Mesenchymal stem cell (in vitro differentiated cells and primary cell): ENCODE data around the gene STX18.
A peak's percentile ranks its signal among the peaks of the same experiment; 100 is the strongest.

Experiments
- DNase-seq: peaks from one replicate; pipeline ENCODE4 v3.0.0-alpha.2; 2013
- H2AFZ ChIP-seq: one replicate; pipeline ENCODE4 v1.6.1; 2013; ENCODE audit warnings: low read depth, mild to moderate bottlenecking, control low read depth, inconsistent platforms, low read length, moderate library complexity
- H2AK5ac ChIP-seq: 2 replicates; pipeline ENCODE4 v1.6.1; 2013; ENCODE audit warnings: low read length, moderate library complexity, mild to moderate bottlenecking, inconsistent platforms; ENCODE audit not compliant: severe bottlenecking
- H2BK120ac ChIP-seq: one replicate; pipeline ENCODE4 v1.6.1; 2013; ENCODE audit warnings: low read depth, mild to moderate bottlenecking, inconsistent platforms, low read length, moderate library complexity
- H2BK12ac ChIP-seq, 2 experiments: one replicate each; pipeline ENCODE4 v1.6.1; 2013; ENCODE audit warnings: inconsistent platforms in 2 of 2, low read length in 2 of 2, mild to moderate bottlenecking in 2 of 2, moderate library complexity in 2 of 2, control low read depth in 1 of 2
- H2BK15ac ChIP-seq: one replicate; pipeline ENCODE4 v1.6.1; 2013; ENCODE audit warnings: mild to moderate bottlenecking, low read depth, inconsistent platforms; ENCODE audit not compliant: poor library complexity, severe bottlenecking
- H2BK5ac ChIP-seq: 2 replicates; pipeline ENCODE4 v1.6.1; 2013; ENCODE audit warnings: low read depth, mild to moderate bottlenecking, low read length, control low read depth, inconsistent platforms; ENCODE audit not compliant: poor library complexity, severe bottlenecking
- H3K14ac ChIP-seq, 2 experiments: one replicate each; pipeline ENCODE4 v1.6.1; 2013; ENCODE audit warnings: inconsistent platforms in 2 of 2, low read length in 2 of 2, control low read depth in 1 of 2, mild to moderate bottlenecking in 1 of 2, moderate library complexity in 1 of 2
- H3K18ac ChIP-seq, 2 experiments: one replicate each; pipeline ENCODE4 v1.6.1; 2013; ENCODE audit warnings: inconsistent platforms in 2 of 2, low read length in 2 of 2, control low read depth in 1 of 2, low read depth in 1 of 2, mild to moderate bottlenecking in 1 of 2
- H3K23ac ChIP-seq, 2 experiments: one replicate each; pipeline ENCODE4 v1.6.1; 2013; ENCODE audit warnings: inconsistent platforms in 2 of 2, low read length in 2 of 2, mild to moderate bottlenecking in 2 of 2, moderate library complexity in 2 of 2, control low read depth in 1 of 2
- H3K27ac ChIP-seq: 2 replicates; pipeline ENCODE4 v1.5.1; 2013; ENCODE audit warnings: mild to moderate bottlenecking, moderate library complexity, low read length, control low read depth, inconsistent platforms; ENCODE audit not compliant: poor library complexity, severe bottlenecking
- H3K27me3 ChIP-seq, 2 experiments: 2 replicates each; pipeline versions ENCODE4 v1.6.1 to v1.7.0; 2013; ENCODE audit warnings: low read length in 2 of 2, mild to moderate bottlenecking in 2 of 2, moderate library complexity in 2 of 2, control low read depth in 1 of 2, inconsistent platforms in 1 of 2; ENCODE audit not compliant: control insufficient read depth in 1 of 2, insufficient read depth in 1 of 2
- H3K36me3 ChIP-seq, 2 experiments: 2 replicates each; pipeline versions ENCODE4 v1.6.1 to v1.7.0; 2013; ENCODE audit warnings: low read length in 2 of 2, control low read depth in 1 of 2, inconsistent platforms in 1 of 2, low read depth in 1 of 2, mild to moderate bottlenecking in 1 of 2; ENCODE audit not compliant: insufficient read depth in 2 of 2, control insufficient read depth in 1 of 2
- H3K4ac ChIP-seq, 2 experiments: one replicate each; pipeline ENCODE4 v1.6.1; 2013; ENCODE audit warnings: inconsistent platforms in 2 of 2, low read length in 2 of 2, mild to moderate bottlenecking in 2 of 2, moderate library complexity in 2 of 2, control low read depth in 1 of 2, low read depth in 1 of 2
- H3K4me1 ChIP-seq: 2 replicates; pipeline ENCODE4 v1.6.1; 2013; ENCODE audit warnings: low read depth, low read length, control low read depth; ENCODE audit not compliant: control insufficient read depth, insufficient read depth
- H3K4me2 ChIP-seq: 2 replicates; pipeline ENCODE4 v1.6.1; 2013; ENCODE audit warnings: low read length, mild to moderate bottlenecking, inconsistent platforms; ENCODE audit not compliant: poor library complexity, severe bottlenecking
- H3K4me3 ChIP-seq, 2 experiments: 2 replicates each; pipeline versions ENCODE4 v1.5.1 to v1.7.0; 2013; ENCODE audit warnings: low read length in 2 of 2, mild to moderate bottlenecking in 2 of 2, control low read depth in 1 of 2, low read depth in 1 of 2; ENCODE audit not compliant: insufficient read depth in 1 of 2
- H3K79me1 ChIP-seq: replicated peaks from 2 replicates; pipeline ENCODE4 v1.6.1; 2013; ENCODE audit warnings: mild to moderate bottlenecking, control low read depth, low read length, inconsistent platforms; ENCODE audit not compliant: poor library complexity, severe bottlenecking
- H3K9ac ChIP-seq: 2 replicates; pipeline ENCODE4 v1.7.0; 2013; ENCODE audit warnings: mild to moderate bottlenecking, low read length, moderate library complexity
- H3K9me3 ChIP-seq: 2 replicates; pipeline ENCODE4 v1.7.0; 2013; ENCODE audit warnings: mild to moderate bottlenecking, low read length; ENCODE audit not compliant: control insufficient read depth
- H4K8ac ChIP-seq: one replicate; pipeline ENCODE4 v1.6.1; 2013; ENCODE audit warnings: inconsistent platforms, mild to moderate bottlenecking, low read length, moderate library complexity
- H4K91ac ChIP-seq: one replicate; pipeline ENCODE4 v1.6.1; 2013; ENCODE audit warnings: mild to moderate bottlenecking, low read length, inconsistent platforms
- WGBS: methylation state at CpG from one replicate; pipeline ENCODE4 v1.1.7; 2013; ENCODE audit warnings: mixed read lengths; 5-methylcytosine and 5-hydroxymethylcytosine counted together

STX18 gene

GRCh38 chr4:4395371-4395770 is 146.5 kb downstream of the STX18 start:
- no peak overlapping the region for H3K14ac ChIP-seq
- H3K18ac ChIP-seq: peak overlapping the region in 1 of 2 experiments; percentile 6
- no peak overlapping the region for H3K4me3 ChIP-seq
- H3K4ac ChIP-seq: no peak overlapping the region
- peak overlapping the region; percentile 70 for H4K91ac ChIP-seq
- peaks cover 4% of the 10 kb centered on the region for H3K4me1 ChIP-seq
- peaks cover 9% of the 10 kb centered on the region for H3K9me3 ChIP-seq
- peaks cover 69 to 97% of the 10 kb centered on the region in 2 experiments for H3K27me3 ChIP-seq
- no peak overlapping the region for H3K23ac ChIP-seq
- peak overlapping the region; percentile 47 for H4K8ac ChIP-seq
- no peak overlapping the region for H2BK5ac ChIP-seq
- H3K36me3 ChIP-seq: no peaks in the 10 kb centered on the region
- no peak overlapping the region for H2BK15ac ChIP-seq
- H3K9ac ChIP-seq: no peak overlapping the region
- H2BK120ac ChIP-seq: no peak overlapping the region
- no peak overlapping the region for H3K27ac ChIP-seq
- no peak overlapping the region for H2BK12ac ChIP-seq
- H2AK5ac ChIP-seq: no peak overlapping the region
- no peaks in the 10 kb centered on the region for H3K79me1 ChIP-seq
- DNase-seq: no peak
- no peak overlapping the region for H3K4me2 ChIP-seq
- 87% methylated on average over 9 of the region's 9 CpGs for WGBS
- H2AFZ ChIP-seq: no peak overlapping the region

GRCh38 chr4:4394644-4395043 is 147.2 kb downstream of the STX18 start:
- Histone ChIP-seq H2AFZ (no peak overlapping the region), H2AK5ac (no peak overlapping the region), H3K23ac (no peak overlapping the region), H4K8ac (no peak overlapping the region), H3K4me1 (peaks cover 4% of the 10 kb centered on the region), H3K79me1 (no peaks in the 10 kb centered on the region), H4K91ac (peak overlapping the region; percentile 3), H2BK12ac (peak overlapping the region in 1 of 2 experiments; percentile 10), H2BK15ac (no peak overlapping the region), H3K4ac (no peak overlapping the region), H2BK5ac (no peak overlapping the region), H3K14ac (peak overlapping the region in 1 of 2 experiments; percentile 80), H3K36me3 (no peaks in the 10 kb centered on the region), H3K9me3 (peaks cover 2% of the 10 kb centered on the region), H3K27me3 (peaks cover 76 to 98% of the 10 kb centered on the region in 2 experiments), H3K27ac (no peak overlapping the region), H3K4me2 (no peak overlapping the region), H3K9ac (no peak overlapping the region), H3K18ac (peak overlapping the region in 1 of 2 experiments; percentile 68), H3K4me3 (no peak overlapping the region), H2BK120ac (no peak overlapping the region)
- WGBS: 81% methylated on average over 9 of the region's 9 CpGs
- DNase-seq: peak; percentile 72

- no peaks in the 10 kb centered on the region for H3K36me3 ChIP-seq
- H2BK15ac ChIP-seq: no peak overlapping the region
- no peaks in the 10 kb centered on the region for H3K79me1 ChIP-seq
- no peak overlapping the region for H3K14ac ChIP-seq
- H3K9ac ChIP-seq: no peak overlapping the region
- no peak overlapping the region for H3K4ac ChIP-seq
- no peak overlapping the region for H3K4me3 ChIP-seq
- H3K27me3 ChIP-seq: peaks cover 94 to 99% of the 10 kb centered on the region in 2 experiments
- H2BK12ac ChIP-seq: no peak overlapping the region
- H2BK5ac ChIP-seq: no peak overlapping the region
- no peak overlapping the region for H2AFZ ChIP-seq
- no peak overlapping the region for H3K4me2 ChIP-seq
- no peak overlapping the region for H2AK5ac ChIP-seq
- peaks cover 9% of the 10 kb centered on the region for H3K4me1 ChIP-seq
- no peak overlapping the region for H4K91ac ChIP-seq
- no peak overlapping the region for H3K23ac ChIP-seq
- peak; percentile 28 for DNase-seq
- 91% methylated on average over 13 of the region's 13 CpGs for WGBS
- H3K27ac ChIP-seq: no peak overlapping the region
- no peak overlapping the region for H3K18ac ChIP-seq
- no peaks in the 10 kb centered on the region for H3K9me3 ChIP-seq
- no peak overlapping the region for H4K8ac ChIP-seq
- H2BK120ac ChIP-seq: no peak overlapping the region
These were observed 149.2 kb downstream of the STX18 start for GRCh38 chr4:4392501-4393183.

- H2BK15ac ChIP-seq: no peak overlapping the region
- H3K4ac ChIP-seq: no peak overlapping the region
- no peak overlapping the region for H3K14ac ChIP-seq
- H2BK120ac ChIP-seq: no peak overlapping the region
- no peak overlapping the region for H3K18ac ChIP-seq
- H3K4me2 ChIP-seq: no peak overlapping the region
- no peaks in the 10 kb centered on the region for H3K36me3 ChIP-seq
- H3K27me3 ChIP-seq: peaks cover 90 to 97% of the 10 kb centered on the region in 2 experiments
- H3K79me1 ChIP-seq: no peaks in the 10 kb centered on the region
- H4K91ac ChIP-seq: no peak overlapping the region
- peaks cover 15% of the 10 kb centered on the region for H3K4me1 ChIP-seq
- 86% methylated on average over 3 of the region's 4 CpGs for whole genome bisulfite sequencing
- no peak overlapping the region for H2AK5ac ChIP-seq
- H2BK5ac ChIP-seq: no peak overlapping the region
- no peak overlapping the region for H2BK12ac ChIP-seq
- no peak overlapping the region for H3K9ac ChIP-seq
- no peak overlapping the region for H3K4me3 ChIP-seq
- no peaks in the 10 kb centered on the region for H3K9me3 ChIP-seq
- no peak overlapping the region for H3K27ac ChIP-seq
- DNase-seq: no peak
- no peak overlapping the region for H3K23ac ChIP-seq
- no peak overlapping the region for H2AFZ ChIP-seq
- no peak overlapping the region for H4K8ac ChIP-seq
These were observed 150.0 kb downstream of the STX18 start for GRCh38 chr4:4391866-4392265.
